SJCRH30 (cell line): ENCODE data around the gene ORC4. TPM values are rescaled to one million over a fixed set of nuclear protein-coding genes. Genes with fewer than 3 reads are reported as not detected.
A peak's percentile ranks its signal among the peaks of the same experiment; 100 is the strongest.

ENCODE experiments used
- DNase-seq, 2 experiments: peaks; one replicate each; pipeline ENCODE4 v3.0.0-alpha.2; 2015 to 2020
- H3K27ac ChIP-seq: fragments of 250-450 bp; sonication (Bioruptor Pico); 2 replicates; pipeline ENCODE4 v1.5.1; 2020; ENCODE audit warnings: mild to moderate bottlenecking, moderate library complexity
- H3K27me3 ChIP-seq: fragments of 250-450 bp; sonication (Bioruptor Pico); 2 replicates; pipeline ENCODE4 v1.5.1; 2020; ENCODE audit warnings: mild to moderate bottlenecking, moderate library complexity
- H3K36me3 ChIP-seq: fragments of 250-450 bp; sonication (Bioruptor Pico); 2 replicates; pipeline ENCODE4 v1.5.1; 2020; ENCODE audit warnings: mild to moderate bottlenecking, moderate library complexity
- H3K4me1 ChIP-seq: fragments of 250-450 bp; sonication (Bioruptor Pico); 2 replicates; pipeline ENCODE4 v1.5.1; 2020; ENCODE audit warnings: mild to moderate bottlenecking, moderate library complexity
- H3K4me3 ChIP-seq: fragments of 250-450 bp; sonication (Bioruptor Pico); 2 replicates; pipeline ENCODE4 v1.5.1; 2020; ENCODE audit warnings: mild to moderate bottlenecking, moderate library complexity
- H3K9me3 ChIP-seq: fragments of 250-450 bp; sonication (Bioruptor Pico); replicated peaks from 2 replicates; pipeline ENCODE4 v1.5.1; 2020; ENCODE audit warnings: mild to moderate bottlenecking, moderate library complexity
- total RNA-seq: library from RNA; depleted of rRNA; stranded (reverse); fragments of >200 nt; shearing (Covaris generic); gene quantifications from 2 replicates; pipeline ENCODE4 v1.2.3, GENCODE V29; 2014

ORC4 gene
- total RNA-seq, 1 experiment from 2014 or later, result 108 TPM

- Histone ChIP-seq H3K4me1 (no peaks in the 10 kb centered on the region), H3K4me3 (no peak overlapping the region), H3K27me3 (no peaks in the 10 kb centered on the region), H3K36me3 (peaks cover 23% of the 10 kb centered on the region), H3K27ac (no peak overlapping the region), H3K9me3 (no peaks in the 10 kb centered on the region)
- DNase-seq, result no peak
Observed at GRCh38 chr2:147933931-147934330, 86.6 kb downstream of the ORC4 start.

- Histone ChIP-seq H3K27ac (no peak overlapping the region), H3K4me1 (no peaks in the 10 kb centered on the region), H3K27me3 (no peaks in the 10 kb centered on the region), H3K4me3 (no peak overlapping the region), H3K36me3 (peaks cover 60% of the 10 kb centered on the region), H3K9me3 (no peaks in the 10 kb centered on the region)
- no peak for DNase-seq
Observed at GRCh38 chr2:147927053-147927588, 93.4 kb downstream of the ORC4 start.

- no peak for DNase-seq
- H3K27me3 ChIP-seq, result no peaks in the 10 kb centered on the region
- H3K4me3 ChIP-seq, result no peak overlapping the region
- no peak overlapping the region for H3K27ac ChIP-seq
- H3K36me3 ChIP-seq, result peaks cover 66% of the 10 kb centered on the region
- no peaks in the 10 kb centered on the region for H3K9me3 ChIP-seq
- no peaks in the 10 kb centered on the region for H3K4me1 ChIP-seq
Observed at GRCh38 chr2:147925886-147926285, 94.7 kb downstream of the ORC4 start.

- Histone ChIP-seq H3K27me3 (no peaks in the 10 kb centered on the region), H3K9me3 (no peaks in the 10 kb centered on the region), H3K36me3 (peaks cover 67% of the 10 kb centered on the region), H3K4me1 (no peaks in the 10 kb centered on the region), H3K27ac (no peak overlapping the region), H3K4me3 (no peak overlapping the region)
- DNase-seq, result no peak
Observed at GRCh38 chr2:147924647-147925046, 95.9 kb downstream of the ORC4 start.

- Histone ChIP-seq H3K4me1 (no peaks in the 10 kb centered on the region), H3K36me3 (peaks cover 72% of the 10 kb centered on the region), H3K27me3 (no peaks in the 10 kb centered on the region), H3K9me3 (no peaks in the 10 kb centered on the region), H3K27ac (no peak overlapping the region), H3K4me3 (no peak overlapping the region)
- DNase-seq, result no peak
Observed at GRCh38 chr2:147923846-147924245, 96.7 kb downstream of the ORC4 start.

- no peak overlapping the region for H3K27ac ChIP-seq
- H3K9me3 ChIP-seq, result no peaks in the 10 kb centered on the region
- H3K4me1 ChIP-seq, result no peaks in the 10 kb centered on the region
- no peaks in the 10 kb centered on the region for H3K27me3 ChIP-seq
- H3K4me3 ChIP-seq, result no peak overlapping the region
- no peak for DNase-seq
- H3K36me3 ChIP-seq, result peaks cover 37% of the 10 kb centered on the region
Observed at GRCh38 chr2:147917161-147917560, 103.4 kb downstream of the ORC4 start.

GRCh38 chr2:147916723-147917122 is 103.8 kb downstream of the ORC4 start:
- Histone ChIP-seq H3K9me3 (no peaks in the 10 kb centered on the region), H3K4me1 (no peaks in the 10 kb centered on the region), H3K4me3 (no peak overlapping the region), H3K27ac (no peak overlapping the region), H3K36me3 (peaks cover 33% of the 10 kb centered on the region), H3K27me3 (no peaks in the 10 kb centered on the region)
- no peak for DNase-seq

- no peaks in the 10 kb centered on the region for H3K9me3 ChIP-seq
- no peaks in the 10 kb centered on the region for H3K27me3 ChIP-seq
- H3K36me3 ChIP-seq, result peaks cover 28% of the 10 kb centered on the region
- H3K4me1 ChIP-seq, result peaks cover 2% of the 10 kb centered on the region; the same call in 1 of the 2 replicates
- no peak overlapping the region for H3K27ac ChIP-seq
- no peak for DNase-seq
- H3K4me3 ChIP-seq, result no peak overlapping the region
Observed at GRCh38 chr2:147916067-147916466, 104.5 kb downstream of the ORC4 start.

GRCh38 chr2:147913701-147914480 is 106.6 kb downstream of the ORC4 start:
- DNase-seq, result peak in 1 of 2 experiments; percentile 12
- H3K27ac ChIP-seq, result no peak overlapping the region

GRCh38 chr2:147910990-147911473 is 109.5 kb downstream of the ORC4 start:
- peak; percentile 24 to 76 for DNase-seq
- H3K27ac ChIP-seq, result no peak overlapping the region
- peaks cover 3% of the 10 kb centered on the region; the same call in 1 of the 2 replicates for H3K4me1 ChIP-seq
- H3K36me3 ChIP-seq, result peaks cover 4% of the 10 kb centered on the region; the same call in 1 of the 2 replicates
- no peak overlapping the region for H3K4me3 ChIP-seq
- H3K9me3 ChIP-seq, result no peaks in the 10 kb centered on the region
- no peaks in the 10 kb centered on the region for H3K27me3 ChIP-seq

More at GRCh38 chr2:147913701-147914480, 106.6 kb downstream of the ORC4 start:
- Histone ChIP-seq H3K9me3 (no peaks in the 10 kb centered on the region), H3K36me3 (peaks cover 15% of the 10 kb centered on the region), H3K4me1 (peaks cover 3% of the 10 kb centered on the region; the same call in 1 of the 2 replicates), H3K4me3 (no peak overlapping the region), H3K27me3 (no peaks in the 10 kb centered on the region)

GRCh38 chr2:147909178-147909577 is 111.4 kb downstream of the ORC4 start:
- Histone ChIP-seq H3K9me3 (no peaks in the 10 kb centered on the region), H3K4me1 (peaks cover 3% of the 10 kb centered on the region; the same call in 1 of the 2 replicates), H3K27me3 (no peaks in the 10 kb centered on the region), H3K27ac (no peak overlapping the region), H3K4me3 (no peak overlapping the region), H3K36me3 (no peaks in the 10 kb centered on the region; the same call in 1 of the 2 replicates)
- no peak for DNase-seq

GRCh38 chr2:147904051-147904450 is 116.5 kb downstream of the ORC4 start:
- H3K4me3 ChIP-seq, result no peak overlapping the region
- H3K36me3 ChIP-seq, result peaks cover 26% of the 10 kb centered on the region
- DNase-seq, result no peak
- no peaks in the 10 kb centered on the region for H3K27me3 ChIP-seq
- no peaks in the 10 kb centered on the region for H3K4me1 ChIP-seq
- H3K27ac ChIP-seq, result no peak overlapping the region
- H3K9me3 ChIP-seq, result no peaks in the 10 kb centered on the region

- DNase-seq, result no peak
- no peak overlapping the region for H3K4me3 ChIP-seq
Observed at GRCh38 chr2:147888680-147889079, 131.9 kb downstream of the ORC4 start.

GRCh38 chr2:147886136-147886535 is 134.4 kb downstream of the ORC4 start:
- Histone ChIP-seq H3K27me3 (no peaks in the 10 kb centered on the region), H3K4me1 (no peaks in the 10 kb centered on the region; the same call in 1 of the 2 replicates), H3K4me3 (no peak overlapping the region), H3K9me3 (no peaks in the 10 kb centered on the region), H3K27ac (no peak overlapping the region), H3K36me3 (0 out of 2 replicates have a peak, but pooled peaks cover 2% of the 10 kb centered on the region)
- DNase-seq, result no peak

More at GRCh38 chr2:147888680-147889079, 131.9 kb downstream of the ORC4 start:
- H3K36me3 ChIP-seq, result 0 out of 2 replicates have a peak, but pooled peaks cover 2% of the 10 kb centered on the region
- H3K9me3 ChIP-seq, result no peaks in the 10 kb centered on the region; the same call in 1 of the 2 replicates
- H3K27ac ChIP-seq, result no peak overlapping the region
- no peaks in the 10 kb centered on the region for H3K27me3 ChIP-seq
- H3K4me1 ChIP-seq, result no peaks in the 10 kb centered on the region; the same call in 1 of the 2 replicates

- Histone ChIP-seq H3K27ac (no peak overlapping the region), H3K27me3 (no peaks in the 10 kb centered on the region), H3K36me3 (no peaks in the 10 kb centered on the region), H3K4me3 (no peak overlapping the region), H3K9me3 (no peaks in the 10 kb centered on the region), H3K4me1 (no peaks in the 10 kb centered on the region; the same call in 1 of the 2 replicates)
- DNase-seq, result no peak
Observed at GRCh38 chr2:147884830-147885229, 135.7 kb downstream of the ORC4 start.
